Vagina (tissue), 2 donors: ENCODE results near the gene POLR3C.

Source experiments
- CTCF ChIP-seq, 3 experiments: fragments of 450-650 bp in 2 of 3; fragments of 200-600 bp in 1 of 3; sonication (generic) in 1 of 3; IDR thresholded peaks; one replicate each; pipeline ENCODE4 v1.5.1; 2017 to 2019; ENCODE audit warnings: antibody characterized with exemption in 3 of 3, mild to moderate bottlenecking in 2 of 3, moderate library complexity in 2 of 3
- POLR2A ChIP-seq, 2 donors: fragments of 450-650 bp; IDR thresholded peaks; one replicate each; pipeline ENCODE4 v1.6.1; 2017; ENCODE audit warnings: antibody characterized with exemption in 2 of 2, mild to moderate bottlenecking in 2 of 2, moderate library complexity in 2 of 2
- POLR2AphosphoS5 ChIP-seq, 2 donors: sonication (generic); formaldehyde crosslinking; IDR thresholded peaks; one replicate each; pipeline ENCODE4 v1.9.0; 2017; ENCODE audit warnings: antibody characterized with exemption in 2 of 2, mild to moderate bottlenecking in 2 of 2, low read depth in 1 of 2; ENCODE audit not compliant: insufficient read depth in 1 of 2

GRCh38 chr1:145837656-145838055 lies 13.7 kb downstream of the POLR3C start:
- TF ChIP-seq CTCF (IDR thresholded peaks at IDR 0.05) (no peak), POLR2A (IDR thresholded peaks at IDR 0.05) (no peak), POLR2AphosphoS5 (IDR thresholded peaks at IDR 0.05; ENCODE audit: insufficient read depth in 1 of 2, low read depth in 1 of 2) (no peak)
